ENCODE data around the gene PGR.

GRCh38 chr11:101096036-101096704 lies 33.4 kb downstream of the PGR start:
- TF ChIP-seq CTCF (IDR thresholded peaks at IDR 0.05; ENCODE audit: low read length) (no peak), EZH2 (IDR thresholded peaks at IDR 0.05; ENCODE audit: borderline replicate concordance, low read length) (no peak)

All from OCI-LY1 (cell line).